ENCODE measurements around the gene CPED1. TPM values are rescaled to one million over a fixed set of nuclear protein-coding genes. Genes with fewer than 3 reads are reported as not detected.

The CPED1 gene
- total RNA-seq, 4 donors from 2014 or later, result 1.3 to 5.6 (median 3.6) TPM

DNA sequence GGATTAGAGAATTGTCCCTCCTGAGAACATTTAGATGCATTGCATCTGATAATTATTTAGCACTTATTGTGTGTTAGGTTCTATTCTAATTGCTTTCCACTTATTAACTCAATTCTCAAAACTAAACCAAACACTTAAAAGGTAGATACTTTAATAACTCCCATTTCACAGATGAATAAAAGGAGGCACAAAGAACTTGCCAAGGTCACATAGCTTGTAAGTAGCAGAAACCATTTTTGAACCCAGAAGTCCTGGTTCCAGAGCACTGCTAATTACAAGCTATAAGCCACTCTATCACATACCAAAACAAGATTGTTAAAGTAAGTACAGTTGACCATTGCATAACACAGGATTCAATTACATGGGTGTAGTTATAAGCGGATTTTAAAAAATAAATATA is 164.9 kb downstream of the CPED1 start:
- DNase-seq (ENCODE audit: low spot score in 2 of 2), result no peak
- TF ChIP-seq, protein P1, sequence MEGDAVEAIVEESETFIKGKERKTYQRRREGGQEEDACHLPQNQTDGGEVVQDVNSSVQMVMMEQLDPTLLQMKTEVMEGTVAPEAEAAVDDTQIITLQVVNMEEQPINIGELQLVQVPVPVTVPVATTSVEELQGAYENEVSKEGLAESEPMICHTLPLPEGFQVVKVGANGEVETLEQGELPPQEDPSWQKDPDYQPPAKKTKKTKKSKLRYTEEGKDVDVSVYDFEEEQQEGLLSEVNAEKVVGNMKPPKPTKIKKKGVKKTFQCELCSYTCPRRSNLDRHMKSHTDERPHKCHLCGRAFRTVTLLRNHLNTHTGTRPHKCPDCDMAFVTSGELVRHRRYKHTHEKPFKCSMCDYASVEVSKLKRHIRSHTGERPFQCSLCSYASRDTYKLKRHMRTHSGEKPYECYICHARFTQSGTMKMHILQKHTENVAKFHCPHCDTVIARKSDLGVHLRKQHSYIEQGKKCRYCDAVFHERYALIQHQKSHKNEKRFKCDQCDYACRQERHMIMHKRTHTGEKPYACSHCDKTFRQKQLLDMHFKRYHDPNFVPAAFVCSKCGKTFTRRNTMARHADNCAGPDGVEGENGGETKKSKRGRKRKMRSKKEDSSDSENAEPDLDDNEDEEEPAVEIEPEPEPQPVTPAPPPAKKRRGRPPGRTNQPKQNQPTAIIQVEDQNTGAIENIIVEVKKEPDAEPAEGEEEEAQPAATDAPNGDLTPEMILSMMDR (IDR thresholded peaks at IDR 0.05), result no peak
- TF ChIP-seq EP300 (IDR thresholded peaks at IDR 0.05) (no peak), POLR2AphosphoS5 (IDR thresholded peaks at IDR 0.05) (no peak), POLR2A (IDR thresholded peaks at IDR 0.05) (no peak)
- Histone ChIP-seq H3K27me3 (no peaks in the 10 kb centered on the region), H3K36me3 (no peaks in the 10 kb centered on the region), H3K9me3 (no peaks in the 10 kb centered on the region), H3K4me3 (no peak overlapping the region), H3K27ac (no peak overlapping the region), H3K4me1 (no peaks in the 10 kb centered on the region)
- 95% methylated on average over 1 of the region's 1 CpG for WGBS

DNA sequence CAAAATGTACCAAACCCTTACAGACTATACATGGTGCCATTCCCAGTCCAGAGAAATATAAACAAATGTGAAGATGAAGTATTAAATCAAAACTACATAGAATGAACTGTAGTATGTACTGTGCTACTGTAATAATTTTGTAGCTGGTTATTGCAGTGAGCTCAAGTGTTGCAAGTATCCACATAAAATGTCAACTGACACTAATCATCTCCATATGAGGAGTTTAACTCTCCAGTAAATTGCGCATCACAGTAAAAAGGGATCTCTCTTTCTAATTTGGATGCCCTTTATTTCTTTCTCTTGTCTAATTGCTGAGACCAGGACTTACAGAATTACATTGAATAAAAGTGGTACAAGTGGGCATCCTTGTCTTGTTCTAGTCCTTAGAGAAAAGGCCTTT is 165.5 kb downstream of the CPED1 start:
- H3K4me1 ChIP-seq, result no peaks in the 10 kb centered on the region
- no peaks in the 10 kb centered on the region for H3K36me3 ChIP-seq
- no peaks in the 10 kb centered on the region for H3K27me3 ChIP-seq
- no peak overlapping the region for H3K4me3 ChIP-seq
- 75% methylated on average over 1 of the region's 1 CpG for WGBS
- DNase-seq (ENCODE audit: low spot score in 2 of 2), result no peak
- H3K9me3 ChIP-seq, result no peaks in the 10 kb centered on the region
- TF ChIP-seq POLR2A (IDR thresholded peaks at IDR 0.05) (no peak), EP300 (IDR thresholded peaks at IDR 0.05) (no peak), POLR2AphosphoS5 (IDR thresholded peaks at IDR 0.05) (no peak)
- TF ChIP-seq, protein P1 (IDR thresholded peaks at IDR 0.05), result no peak
- H3K27ac ChIP-seq, result no peak overlapping the region

DNA sequence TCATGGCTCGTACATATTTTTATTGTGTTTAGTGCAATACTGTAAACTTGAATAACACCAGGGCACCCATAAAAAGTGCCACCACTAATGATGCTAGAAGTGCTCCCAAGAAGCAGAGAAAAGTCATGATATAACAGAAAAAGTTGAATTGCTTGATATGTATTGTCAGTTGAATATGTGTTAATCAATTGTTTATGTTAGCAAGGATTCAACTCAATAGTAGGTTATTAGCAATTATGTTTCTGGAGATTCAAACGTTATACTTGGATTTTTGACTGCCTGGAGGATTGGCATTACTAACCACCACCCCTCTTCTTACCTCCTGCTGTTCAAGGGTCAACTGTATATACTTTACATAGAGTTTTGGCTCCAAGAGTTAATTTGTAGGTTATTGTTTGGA is 168.3 kb downstream of the CPED1 start:
- TF ChIP-seq POLR2A (IDR thresholded peaks at IDR 0.05), result no peak
- TF ChIP-seq POLR2AphosphoS5 (IDR thresholded peaks at IDR 0.05), result no peak
- no peak for TF ChIP-seq EP300 (IDR thresholded peaks at IDR 0.05)
- TF ChIP-seq, protein P1 (IDR thresholded peaks at IDR 0.05), result no peak
- no peaks in the 10 kb centered on the region for H3K4me1 ChIP-seq
- H3K27ac ChIP-seq, result no peak overlapping the region
- no peaks in the 10 kb centered on the region for H3K27me3 ChIP-seq
- no peak for DNase-seq (ENCODE audit: low spot score in 2 of 2)
- no peak overlapping the region for H3K4me3 ChIP-seq
- 77% methylated on average over 2 of the region's 2 CpGs for WGBS
- H3K36me3 ChIP-seq, result no peaks in the 10 kb centered on the region
- no peaks in the 10 kb centered on the region for H3K9me3 ChIP-seq

DNA sequence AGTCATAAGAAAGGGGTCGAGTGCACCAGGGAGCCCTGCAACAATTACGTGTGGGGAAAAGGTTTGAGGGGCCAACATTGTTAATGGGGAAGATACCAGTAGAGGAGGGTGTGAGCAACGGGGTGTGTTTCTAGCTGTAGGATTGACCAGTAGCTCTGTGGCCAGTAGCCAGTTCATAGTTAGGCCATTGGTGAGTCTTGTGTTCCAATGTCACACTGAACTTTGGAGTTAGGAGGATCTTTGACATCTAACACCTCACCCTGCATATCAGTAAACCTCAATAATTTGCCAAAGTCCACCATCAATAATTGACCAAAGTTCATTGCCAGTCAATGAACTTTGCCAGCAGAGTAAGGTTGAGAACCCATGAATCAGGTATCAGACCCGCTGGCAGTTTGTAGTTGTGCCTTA is 168.8 kb downstream of the CPED1 start:
- no peaks in the 10 kb centered on the region for H3K36me3 ChIP-seq
- no peaks in the 10 kb centered on the region for H3K27me3 ChIP-seq
- DNase-seq (ENCODE audit: low spot score in 2 of 2), result no peak
- WGBS, result 75% methylated on average over 4 of the region's 4 CpGs
- TF ChIP-seq POLR2A (IDR thresholded peaks at IDR 0.05) (no peak), EP300 (IDR thresholded peaks at IDR 0.05) (no peak), POLR2AphosphoS5 (IDR thresholded peaks at IDR 0.05) (no peak)
- TF ChIP-seq, protein P1 (IDR thresholded peaks at IDR 0.05), result no peak
- H3K4me1 ChIP-seq, result no peaks in the 10 kb centered on the region
- H3K4me3 ChIP-seq, result no peak overlapping the region
- H3K27ac ChIP-seq, result no peak overlapping the region
- no peaks in the 10 kb centered on the region for H3K9me3 ChIP-seq

DNA sequence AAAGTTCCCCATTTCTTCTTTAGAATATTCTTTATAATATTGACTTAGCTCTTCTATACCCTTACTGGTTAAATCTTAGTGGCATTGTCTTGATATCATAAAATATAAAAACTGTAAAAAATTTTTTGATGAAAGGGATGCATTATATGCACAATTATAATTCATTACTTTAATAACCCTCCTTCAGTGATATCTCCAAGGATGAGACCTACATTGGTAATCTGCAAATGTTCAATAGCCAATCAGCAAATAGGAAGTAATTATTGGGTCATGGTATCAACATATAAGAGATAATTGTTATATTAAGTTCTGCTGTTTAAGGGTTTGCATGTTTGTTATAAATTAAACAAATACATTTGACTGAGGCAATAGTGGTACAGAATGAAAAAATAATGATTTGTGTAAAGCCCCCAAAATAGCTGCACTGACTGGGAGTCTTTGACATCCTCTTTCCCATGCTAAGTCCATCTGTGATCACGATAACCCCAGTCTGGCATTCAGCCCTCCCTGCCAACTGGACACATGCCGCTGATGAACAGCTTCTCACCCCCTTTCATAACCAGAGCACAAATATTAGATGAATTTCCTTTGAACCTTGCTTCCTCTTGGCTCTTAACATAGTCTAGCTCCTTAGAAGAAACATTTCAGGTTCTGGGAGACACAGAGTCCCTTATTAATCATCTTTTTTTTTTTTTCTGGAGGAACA is 169.5 kb downstream of the CPED1 start:
- WGBS, result 68% methylated on average over 2 of the region's 2 CpGs
- H3K36me3 ChIP-seq, result no peaks in the 10 kb centered on the region
- no peak for DNase-seq (ENCODE audit: low spot score in 2 of 2)

More for the DNA sequence above, 169.5 kb downstream of the CPED1 start:
- no peaks in the 10 kb centered on the region for H3K9me3 ChIP-seq
- H3K27me3 ChIP-seq, result no peaks in the 10 kb centered on the region
- H3K4me1 ChIP-seq, result no peaks in the 10 kb centered on the region
- TF ChIP-seq POLR2A (IDR thresholded peaks at IDR 0.05) (no peak), POLR2AphosphoS5 (IDR thresholded peaks at IDR 0.05) (no peak), EP300 (IDR thresholded peaks at IDR 0.05) (no peak)
- TF ChIP-seq, protein P1 (IDR thresholded peaks at IDR 0.05), result no peak
- H3K27ac ChIP-seq, result no peak overlapping the region
- H3K4me3 ChIP-seq, result no peak overlapping the region

Data from suprapubic skin (tissue), 4 donors.